Astrocyte of the cerebellum (primary cell): ENCODE measurements around the gene EPAS1.

ENCODE experiments used
- DNase-seq: peaks from one replicate; pipeline ENCODE4 v3.0.0-alpha.2; 2011; ENCODE audit warnings: low read depth
- H3K4me3 ChIP-seq: 2 replicates; pipeline ENCODE4 v1.5.1; 2011; ENCODE audit warnings: mild to moderate bottlenecking, low read depth, low read length, moderate library complexity
- CTCF ChIP-seq: IDR thresholded peaks from 2 replicates; pipeline ENCODE4 v1.5.1; 2012; ENCODE audit warnings: low read length, low read depth, moderate library complexity, mild to moderate bottlenecking; ENCODE audit errors: missing control alignments
- in situ Hi-C: cut with HindIII; loops from 2 replicates; pipeline ENCODE4 v1.10.0; 2017; ENCODE audit warnings: low sequenced_read_pairs

Gene EPAS1

GRCh38 chr2:46284260-46284659, 12.9 kb upstream of the EPAS1 start:
- H3K4me3 ChIP-seq, result no peak overlapping the region
- TF ChIP-seq CTCF, result no peak
- in situ Hi-C loops, result no loop called here

GRCh38 chr2:46284796-46285195, 12.4 kb upstream of the EPAS1 start:
- in situ Hi-C loops, result no loop called here
- TF ChIP-seq CTCF, result no peak
- no peak overlapping the region for H3K4me3 ChIP-seq
- no peak for DNase-seq

More at GRCh38 chr2:46284260-46284659, 12.9 kb upstream of the EPAS1 start:
- DNase-seq, result no peak

GRCh38 chr2:46286715-46287114, 10.5 kb upstream of the EPAS1 start:
- no peak overlapping the region for H3K4me3 ChIP-seq
- DNase-seq, result no peak
- no peak for TF ChIP-seq CTCF
- in situ Hi-C loops, result no loop called here

DNA sequence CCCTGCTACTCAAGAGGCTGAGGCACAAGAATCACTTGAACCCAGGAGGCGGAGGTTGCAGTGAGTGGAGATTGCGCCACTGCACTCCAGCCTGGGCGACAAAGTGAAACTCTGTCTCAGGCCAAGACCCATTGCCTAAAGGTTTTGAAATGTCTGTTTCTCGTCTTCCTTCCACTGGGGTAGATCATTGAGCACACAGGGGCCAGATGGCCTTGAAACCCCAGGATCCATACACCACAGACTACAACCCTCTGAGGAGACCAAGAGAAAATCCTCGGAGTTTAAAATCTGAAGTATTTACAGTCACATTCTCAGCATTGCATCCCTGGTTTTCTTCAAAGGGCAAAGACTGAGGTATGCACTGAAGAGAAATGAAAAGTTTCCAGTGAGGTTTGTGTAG, 7.1 kb upstream of the EPAS1 start:
- DNase-seq, result no peak
- in situ Hi-C loops, result no loop called here
- TF ChIP-seq CTCF, result no peak
- no peak overlapping the region for H3K4me3 ChIP-seq

- no peak for DNase-seq
- TF ChIP-seq CTCF, result no peak
- in situ Hi-C loops, result no loop called here
- no peak overlapping the region for H3K4me3 ChIP-seq
Observed at GRCh38 chr2:46293466-46293865, 3.7 kb upstream of the EPAS1 start.

DNA sequence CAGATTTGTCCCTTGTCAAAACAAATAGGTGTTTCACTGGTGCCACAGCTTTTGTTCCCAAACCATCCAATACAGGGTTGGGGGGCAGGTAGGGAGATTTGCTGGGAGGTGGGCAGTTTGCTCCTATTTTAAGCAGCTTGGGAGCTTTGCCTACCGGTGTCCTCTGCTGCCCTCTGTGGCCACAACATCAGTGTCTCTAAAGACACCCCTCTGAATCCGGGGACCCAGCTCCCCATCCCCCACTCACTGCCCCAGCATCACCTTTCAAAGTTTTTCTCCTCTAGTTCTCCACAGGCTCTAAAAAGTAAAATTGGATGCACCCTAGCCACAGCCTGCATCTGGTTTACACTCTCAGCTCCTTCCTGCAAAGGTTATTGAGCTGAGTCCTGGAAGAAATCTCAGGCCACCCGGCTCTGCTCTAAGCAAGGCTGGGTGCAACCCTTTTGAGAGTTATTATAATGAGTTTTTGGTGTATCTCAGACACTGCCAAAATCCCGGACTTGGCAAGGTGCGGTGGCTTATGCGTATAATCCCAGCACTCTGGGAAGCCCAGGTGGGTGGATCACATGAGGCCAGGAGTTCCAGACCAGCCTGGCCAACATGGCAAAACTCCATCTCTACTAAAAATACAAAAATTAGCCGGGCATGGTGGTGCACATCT, 2.9 kb upstream of the EPAS1 start:
- peak; percentile 28 for TF ChIP-seq CTCF
- DNase-seq, result no peak
- in situ Hi-C loops, result no loop called here

GRCh38 chr2:46296216-46296839, 879 bp upstream of the EPAS1 start:
- peak overlapping the region; percentile 55 for H3K4me3 ChIP-seq
- in situ Hi-C loops, result no loop called here
- no peak for TF ChIP-seq CTCF
- no peak for DNase-seq

More for the DNA sequence above, 2.9 kb upstream of the EPAS1 start:
- H3K4me3 ChIP-seq, result no peak overlapping the region
